HCT116 (cell line): ENCODE data around the gene PDE9A. TPM values are rescaled to one million over a fixed set of nuclear protein-coding genes. Genes with fewer than 3 reads are reported as not detected.

ENCODE experiments used
- ATAC-seq: fragments of 200-7000 bp; cut with Tn5 transposase; 2 replicates; pipeline ENCODE4 v1.9.1; 2020; ENCODE audit warnings: mild to moderate bottlenecking, moderate library complexity
- BruUV-seq: library from RNA; stranded (reverse); fragments of 400-500 nt; replicated peaks from 2 replicates; lab custom pipeline; 2021; lab: Mats Ljungman, UMichigan
- CTCF ChIA-PET: fragments of 300-600 bp; sonication (Branson Sonifier 250); formaldehyde crosslinking; loops from one replicate; lab custom pipeline; 2021; ENCODE audit warnings: antibody characterized with exemption; lab: Charles Lee
- POLR2A ChIA-PET: fragments of 300-600, 350-600 bp; sonication (Branson Sonifier 250); formaldehyde crosslinking; loops from one replicate; lab custom pipeline; 2021; ENCODE audit warnings: antibody characterized with exemption; lab: Charles Lee
- RAD21 ChIA-PET, 2 experiments: fragments of 300-600 bp; sonication (Branson Sonifier 250); formaldehyde crosslinking; loops; one replicate each; lab custom pipeline; 2023; ENCODE audit warnings: low total read pairs in 2 of 2; ENCODE audit not compliant: uncharacterized antibody in 2 of 2, unreplicated experiment in 2 of 2, low non-redundant PET in 1 of 2; lab: Charles Lee
- DNase-seq: peaks from one replicate; pipeline ENCODE4 v3.0.0-alpha.2; 2010; ENCODE audit warnings: low read depth, low spot score
- H2AFZ ChIP-seq: fragments of 200-600 bp; shearing (Covaris generic), sonication (generic); 2 replicates; pipeline ENCODE4 v1.6.1; 2017; ENCODE audit warnings: low read depth, mixed run types, mixed read lengths, antibody characterized with exemption, low read length; ENCODE audit not compliant: poor library complexity, severe bottlenecking
- H3K27ac ChIP-seq: 2 replicates; pipeline ENCODE4 v1.5.1; 2012; ENCODE audit warnings: low read depth, low read length
- H3K27me3 ChIP-seq: fragments of 200-600 bp; sonication (generic); 2 replicates; pipeline ENCODE4 v1.6.1; 2016; ENCODE audit warnings: mixed run types, low read length, mixed read lengths; ENCODE audit not compliant: insufficient read depth
- H3K36me3 ChIP-seq, 2 experiments: fragments of 200-500 bp in 1 of 2; fragments of 200-600 bp in 1 of 2; sonication (Bioruptor generic) in 1 of 2; sonication (generic) in 1 of 2; 2 replicates each; pipeline versions ENCODE4 v1.5.1 to v1.6.1; 2014 to 2016; ENCODE audit warnings: low read length in 2 of 2, inconsistent platforms in 1 of 2, mixed read lengths in 1 of 2, mixed run types in 1 of 2; ENCODE audit not compliant: insufficient read depth in 2 of 2, control insufficient read depth in 1 of 2
- H3K4me1 ChIP-seq, 2 experiments: fragments of 200-600 bp in 1 of 2; sonication (generic) in 1 of 2; 2 replicates each; pipeline versions ENCODE4 v1.5.1 to v1.6.1; 2012 to 2017; ENCODE audit warnings: low read length in 2 of 2, inconsistent platforms in 1 of 2, mild to moderate bottlenecking in 1 of 2, mixed read lengths in 1 of 2, mixed run types in 1 of 2, moderate library complexity in 1 of 2; ENCODE audit not compliant: insufficient read depth in 2 of 2, control insufficient read depth in 1 of 2
- H3K4me2 ChIP-seq: fragments of 200-600 bp; sonication (generic); 2 replicates; pipeline ENCODE4 v1.6.1; 2017; ENCODE audit warnings: mixed run types, low read length, mixed read lengths
- H3K4me3 ChIP-seq, 2 experiments: fragments of 200-600 bp in 1 of 2; sonication (generic) in 1 of 2; replicated peaks in 1 of 2; 2 replicates each; pipeline ENCODE4 v1.5.1; 2011 to 2016; ENCODE audit warnings: low read length in 2 of 2, control low read depth in 1 of 2, low read depth in 1 of 2, mild to moderate bottlenecking in 1 of 2, mixed read lengths in 1 of 2, mixed run types in 1 of 2
- H3K79me2 ChIP-seq: fragments of 200-600 bp; sonication (generic); 2 replicates; pipeline ENCODE4 v1.6.1; 2017; ENCODE audit warnings: mild to moderate bottlenecking, mixed run types, low read length, moderate library complexity, mixed read lengths; ENCODE audit not compliant: insufficient read depth
- H3K9ac ChIP-seq: fragments of 200-600 bp; sonication (generic); 2 replicates; pipeline ENCODE4 v1.6.1; 2016; ENCODE audit warnings: low read length, mixed read lengths
- H3K9me2 ChIP-seq: fragments of 200-600 bp; sonication (generic), shearing (Covaris generic); 2 replicates; pipeline ENCODE4 v1.6.1; 2017; ENCODE audit warnings: mixed run types, mild to moderate bottlenecking, moderate library complexity; ENCODE audit not compliant: insufficient read depth
- H3K9me3 ChIP-seq, 2 experiments: fragments of 200-500 bp in 1 of 2; fragments of 200-600 bp in 1 of 2; sonication (Bioruptor generic) in 1 of 2; sonication (generic) in 1 of 2; 2 replicates each; pipeline ENCODE4 v1.6.1; 2014 to 2017; ENCODE audit warnings: low read length in 2 of 2, mixed read lengths in 2 of 2, inconsistent platforms in 1 of 2, low read depth in 1 of 2, mild to moderate bottlenecking in 1 of 2, mixed run types in 1 of 2, moderate library complexity in 1 of 2; ENCODE audit not compliant: control insufficient read depth in 1 of 2, insufficient read depth in 1 of 2
- H4K20me1 ChIP-seq: fragments of 200-600 bp; sonication (generic), shearing (Covaris generic); 2 replicates; pipeline ENCODE4 v1.6.1; 2017; ENCODE audit warnings: mixed run types, mild to moderate bottlenecking, moderate library complexity; ENCODE audit not compliant: insufficient read depth
- ATF3 ChIP-seq: IDR thresholded peaks from 2 replicates; pipeline ENCODE4 v1.6.1; 2012
- CBX3 ChIP-seq: IDR thresholded peaks from 2 replicates; pipeline ENCODE4 v1.6.1; 2012; ENCODE audit warnings: low read depth
- CEBPB ChIP-seq: IDR thresholded peaks from 2 replicates; pipeline ENCODE4 v1.6.1; 2012; ENCODE audit warnings: low read depth
- CTCF ChIP-seq, 3 experiments: fragments of 200-600 bp in 1 of 3; sonication (generic) in 1 of 3; IDR thresholded peaks in 2 of 3; conservative IDR thresholded peaks in 1 of 3; 2 replicates each; pipeline ENCODE4 v1.5.1; 2012 to 2017; ENCODE audit warnings: low read depth in 2 of 3, low read length in 2 of 3, antibody characterized with exemption in 1 of 3, borderline replicate concordance in 1 of 3, control low read depth in 1 of 3, mild to moderate bottlenecking in 1 of 3, mixed read lengths in 1 of 3, mixed run types in 1 of 3, moderate library complexity in 1 of 3; ENCODE audit not compliant: insufficient read depth in 1 of 3
- EGR1 ChIP-seq: IDR thresholded peaks from 2 replicates; pipeline ENCODE4 v1.6.1; 2012; ENCODE audit warnings: low read depth
- ELF1 ChIP-seq: IDR thresholded peaks from 2 replicates; pipeline ENCODE4 v1.6.1; 2012; ENCODE audit warnings: low read depth, borderline replicate concordance
- EZH2 ChIP-seq: fragments of 200-600 bp; sonication (generic); IDR thresholded peaks from 2 replicates; pipeline ENCODE4 v1.6.1; 2017; ENCODE audit warnings: antibody characterized with exemption, mixed run types
- EZH2phosphoT487 ChIP-seq: fragments of 200-600 bp; IDR thresholded peaks from 2 replicates; pipeline ENCODE4 v1.6.1; 2018; ENCODE audit warnings: antibody characterized with exemption, borderline replicate concordance
- FOSL1 ChIP-seq: IDR thresholded peaks from 2 replicates; pipeline ENCODE4 v1.6.1; 2012; ENCODE audit warnings: low read depth
- MAX ChIP-seq: IDR thresholded peaks from 2 replicates; pipeline ENCODE4 v1.6.1; 2012
- POLR2A ChIP-seq: IDR thresholded peaks from 2 replicates; pipeline ENCODE4 v1.7.0; 2011; ENCODE audit warnings: borderline replicate concordance; ENCODE audit not compliant: insufficient read depth, insufficient read length; ENCODE audit errors: extremely low read depth
- POLR2AphosphoS5 ChIP-seq: IDR thresholded peaks from 2 replicates; pipeline ENCODE4 v1.6.1; 2011; ENCODE audit warnings: mild to moderate bottlenecking, low read depth, low read length, moderate library complexity
- REST ChIP-seq: IDR thresholded peaks from 2 replicates; pipeline ENCODE4 v1.6.1; 2012; ENCODE audit warnings: low read depth
- SP1 ChIP-seq: IDR thresholded peaks from 2 replicates; pipeline ENCODE4 v1.6.1; 2012; ENCODE audit warnings: low read depth
- SRF ChIP-seq: IDR thresholded peaks from 2 replicates; pipeline ENCODE4 v1.6.1; 2012; ENCODE audit warnings: low read depth
- YY1 ChIP-seq: IDR thresholded peaks from 2 replicates; pipeline ENCODE4 v1.6.1; 2011; ENCODE audit warnings: low read length, low read depth, moderate library complexity, mild to moderate bottlenecking; ENCODE audit not compliant: insufficient replicate concordance; ENCODE audit errors: extremely low read depth
- ZBTB33 ChIP-seq: IDR thresholded peaks from 2 replicates; pipeline ENCODE4 v1.6.1; 2011; ENCODE audit warnings: mild to moderate bottlenecking, low read length, moderate library complexity; ENCODE audit not compliant: insufficient replicate concordance; ENCODE audit errors: extremely low read depth
- ZFX ChIP-seq: fragments of 450-650 bp; IDR thresholded peaks from 2 replicates; pipeline ENCODE4 v1.6.1; 2017
- intact Hi-C: fragments of 100-400 bp; cut with micrococcal nuclease; formaldehyde crosslinking; loops from 2 replicates; pipeline ENCODE4 v1.10.0; 2022
- total RNA-seq: library from RNA; stranded (reverse); gene quantifications from one replicate; pipeline ENCODE4 v1.2.1, GENCODE V29; 2021; ENCODE audit not compliant: unreplicated experiment

Gene PDE9A
- total RNA-seq, 1 experiment from 2014 or later: 31.4 TPM

- POLR2A ChIA-PET: no interaction called here
- Histone ChIP-seq H4K20me1 (no peaks in the 10 kb centered on the region), H2AFZ (no peak overlapping the region), H3K4me2 (no peak overlapping the region), H3K79me2 (no peaks in the 10 kb centered on the region), H3K9me2 (no peaks in the 10 kb centered on the region), H3K27me3 (no peaks in the 10 kb centered on the region), H3K4me3 (no peak overlapping the region), H3K36me3 (no peaks in the 10 kb centered on the region), H3K27ac (no peak overlapping the region), H3K4me1 (no peaks in the 10 kb centered on the region), H3K9ac (no peak overlapping the region), H3K9me3 (no peaks in the 10 kb centered on the region)
- intact Hi-C loops: no loop called here
- no peak for TF ChIP-seq FOSL1
- TF ChIP-seq SRF: no peak
- TF ChIP-seq EZH2: no peak
- no peak for TF ChIP-seq ZFX
- TF ChIP-seq REST: no peak
- no peak for TF ChIP-seq ELF1
- no peak for TF ChIP-seq POLR2AphosphoS5
- no peak for TF ChIP-seq MAX
- no peak for TF ChIP-seq POLR2A
- no peak for TF ChIP-seq CEBPB
- TF ChIP-seq SP1: no peak
- TF ChIP-seq ATF3: no peak
- no peak for TF ChIP-seq EGR1
- TF ChIP-seq CTCF (IDR thresholded peaks at IDR 0.05 in 2 of 3, conservative IDR thresholded peaks at IDR 0.05 in 1 of 3; ENCODE audit: borderline replicate concordance in 1 of 3, insufficient read depth in 1 of 3, low read depth in 2 of 3, low read length in 2 of 3): no peak
- no peak for TF ChIP-seq YY1
- TF ChIP-seq ZBTB33: no peak
- TF ChIP-seq EZH2phosphoT487: no peak
- no peak for TF ChIP-seq CBX3
- no TSS peak for BruUV-seq
- RAD21 ChIA-PET: no interaction called here
- ATAC-seq: no peak
- no peak for DNase-seq
- CTCF ChIA-PET: no interaction called here
Observed at GRCh38 chr21:42758721-42759593, 105.5 kb downstream of the PDE9A start.
